Fibroblast of lung (primary cell): Measurements from ENCODE around the gene GINS3. TPM values are rescaled to one million over a fixed set of nuclear protein-coding genes. Genes with fewer than 3 reads are reported as not detected.

Source experiments
- DNase-seq, 2 donors: peaks; one replicate each; pipeline versions ENCODE4 v3.0.0 to v3.0.0-alpha.2; 2010; ENCODE audit warnings: low read depth in 2 of 2
- H2AFZ ChIP-seq: 2 replicates; pipeline ENCODE4 v1.5.1; 2012; ENCODE audit warnings: low read length, control low read depth, inconsistent platforms
- H3K27ac ChIP-seq: 2 replicates; pipeline ENCODE4 v1.5.1; 2011; ENCODE audit warnings: low read length, control low read depth; ENCODE audit not compliant: insufficient read depth
- H3K27me3 ChIP-seq: 2 replicates; pipeline ENCODE4 v1.5.1; 2011; ENCODE audit warnings: mild to moderate bottlenecking, low read length; ENCODE audit not compliant: control insufficient read depth, insufficient read depth
- H3K36me3 ChIP-seq: 2 replicates; pipeline ENCODE4 v1.5.1; 2011; ENCODE audit warnings: low read length; ENCODE audit not compliant: control insufficient read depth, insufficient read depth
- H3K4me1 ChIP-seq: 2 replicates; pipeline ENCODE4 v1.5.1; 2011; ENCODE audit warnings: low read length; ENCODE audit not compliant: control insufficient read depth, insufficient read depth; ENCODE audit errors: extremely low read depth
- H3K4me2 ChIP-seq: 2 replicates; pipeline ENCODE4 v1.5.1; 2011; ENCODE audit warnings: low read length, control low read depth; ENCODE audit not compliant: insufficient read depth; ENCODE audit errors: extremely low read depth
- H3K4me3 ChIP-seq, 4 experiments: fragments of 200-600 bp in 1 of 4; sonication (generic) in 1 of 4; replicated peaks in 1 of 4; 2 replicates each; pipeline ENCODE4 v1.5.1; 2011 to 2016; ENCODE audit warnings: low read length in 4 of 4, low read depth in 3 of 4, mild to moderate bottlenecking in 3 of 4, control low read depth in 2 of 4, inconsistent platforms in 1 of 4, mixed read lengths in 1 of 4; ENCODE audit not compliant: insufficient read depth in 1 of 4; ENCODE audit errors: control extremely low read depth in 1 of 4
- H3K79me2 ChIP-seq: 2 replicates; pipeline ENCODE4 v1.5.1; 2012; ENCODE audit warnings: mild to moderate bottlenecking, low read length, inconsistent platforms; ENCODE audit not compliant: control insufficient read depth, insufficient read depth
- H3K9ac ChIP-seq: 2 replicates; pipeline ENCODE4 v1.5.1; 2011; ENCODE audit warnings: mild to moderate bottlenecking, low read length, control low read depth; ENCODE audit not compliant: insufficient read depth
- H3K9me3 ChIP-seq: 2 replicates; pipeline ENCODE4 v1.5.1; 2012; ENCODE audit warnings: low read depth, low read length; ENCODE audit not compliant: control insufficient read depth, insufficient read depth
- H4K20me1 ChIP-seq: 2 replicates; pipeline ENCODE4 v1.5.1; 2011; ENCODE audit warnings: low read length; ENCODE audit not compliant: control insufficient read depth, insufficient read depth; ENCODE audit errors: extremely low read depth
- CTCF ChIP-seq, 2 donors: IDR thresholded peaks in 1 of 2; conservative IDR thresholded peaks in 1 of 2; 1 replicate in 1 of 2; 2 replicates in 1 of 2; pipeline ENCODE4 v1.5.1; 2011 to 2012; ENCODE audit warnings: low read length in 2 of 2, control low read depth in 1 of 2, inconsistent platforms in 1 of 2, low read depth in 1 of 2, mild to moderate bottlenecking in 1 of 2
- EZH2 ChIP-seq: IDR thresholded peaks from 2 replicates; pipeline ENCODE4 v1.5.1; 2012; ENCODE audit warnings: low read length, control low read depth, mild to moderate bottlenecking; ENCODE audit errors: missing control alignments
- polyA plus RNA-seq, 2 donors: library from polyadenylated mRNA; depleted of rRNA in 1 of 2; stranded (reverse) in 1 of 2; unstranded in 1 of 2; fragments of >200 nt; gene quantifications; 2 replicates each; pipeline ENCODE4 v1.2.1, GENCODE V29; 2011 to 2012; ENCODE audit warnings: missing spikeins in 1 of 2
- total RNA-seq: library from RNA; depleted of rRNA; stranded (reverse); fragments of >200 nt; gene quantifications from 2 replicates; pipeline ENCODE4 v1.2.1, GENCODE V29; 2014

Gene GINS3
- total and polyA plus RNA-seq, 2 donors (not counting 1 experiment from before 2014, with no cell fraction given) = 1.8 to 5.9 TPM

DNA sequence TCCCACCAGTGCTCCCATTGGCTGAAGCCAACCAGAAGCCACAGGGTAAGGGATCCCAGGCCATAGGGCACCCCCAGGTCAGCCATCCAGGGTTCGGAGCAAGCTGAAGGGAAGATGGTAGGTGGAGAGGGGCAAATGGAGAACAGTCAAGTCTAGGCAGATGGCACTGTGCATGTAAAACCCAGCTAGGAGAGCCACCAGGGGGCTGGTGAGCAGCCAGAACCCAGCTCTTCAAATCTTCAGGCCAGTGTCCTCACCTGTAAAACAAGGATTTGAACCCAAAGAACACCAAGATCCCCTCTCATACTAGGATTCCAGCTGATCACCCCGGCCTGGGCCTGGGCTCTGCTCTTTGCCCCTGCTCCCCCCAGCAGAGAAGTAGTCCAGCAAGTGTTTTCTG lies 43.5 kb downstream of the GINS3 start:
- Histone ChIP-seq H2AFZ (no peak overlapping the region), H3K4me3 (no peak overlapping the region), H3K4me1 (no peaks in the 10 kb centered on the region), H4K20me1 (no peaks in the 10 kb centered on the region), H3K9me3 (no peaks in the 10 kb centered on the region), H3K79me2 (no peaks in the 10 kb centered on the region), H3K9ac (no peak overlapping the region), H3K4me2 (no peak overlapping the region), H3K27ac (no peak overlapping the region), H3K36me3 (no peaks in the 10 kb centered on the region), H3K27me3 (peaks cover 3% of the 10 kb centered on the region)
- TF ChIP-seq EZH2 = no peak
- TF ChIP-seq CTCF (conservative IDR thresholded peaks at IDR 0.05 in 1 of 2, IDR thresholded peaks at IDR 0.05 in 1 of 2; ENCODE audit: low read depth in 1 of 2, low read length in 2 of 2) = no peak
- DNase-seq = no peak

- no peaks in the 10 kb centered on the region for H3K4me1 ChIP-seq
- DNase-seq = no peak
- TF ChIP-seq CTCF (conservative IDR thresholded peaks at IDR 0.05 in 1 of 2, IDR thresholded peaks at IDR 0.05 in 1 of 2; ENCODE audit: low read depth in 1 of 2, low read length in 2 of 2) (no peak), EZH2 (no peak)
- H3K9ac ChIP-seq = no peak overlapping the region
- peaks cover 6% of the 10 kb centered on the region for H3K27me3 ChIP-seq
- H3K36me3 ChIP-seq = no peaks in the 10 kb centered on the region
- H3K79me2 ChIP-seq = no peaks in the 10 kb centered on the region
- no peaks in the 10 kb centered on the region for H4K20me1 ChIP-seq
- H3K4me2 ChIP-seq = no peak overlapping the region
- H3K4me3 ChIP-seq = no peak overlapping the region
- H2AFZ ChIP-seq = no peak overlapping the region
- no peak overlapping the region for H3K27ac ChIP-seq
- H3K9me3 ChIP-seq = no peaks in the 10 kb centered on the region
These were observed 47.9 kb downstream of the GINS3 start for GRCh38 chr16:58440131-58440530.

- Histone ChIP-seq H3K4me3 (no peak overlapping the region), H4K20me1 (no peaks in the 10 kb centered on the region), H3K27me3 (peaks cover 6% of the 10 kb centered on the region), H3K36me3 (no peaks in the 10 kb centered on the region), H3K79me2 (no peaks in the 10 kb centered on the region), H3K9ac (no peak overlapping the region), H3K9me3 (no peaks in the 10 kb centered on the region), H3K4me2 (no peak overlapping the region), H3K27ac (no peak overlapping the region), H2AFZ (no peak overlapping the region), H3K4me1 (no peaks in the 10 kb centered on the region)
- DNase-seq = no peak
- TF ChIP-seq EZH2 = no peak
- TF ChIP-seq CTCF (conservative IDR thresholded peaks at IDR 0.05 in 1 of 2, IDR thresholded peaks at IDR 0.05 in 1 of 2; ENCODE audit: low read depth in 1 of 2, low read length in 2 of 2) = no peak
These were observed 50.3 kb downstream of the GINS3 start for GRCh38 chr16:58442547-58442946.
